Iris pigment epithelial cell (primary cell): ENCODE measurements around the gene NOTUM.
"Not testable (repeated sequence)": the region's sequence is repeated elsewhere in the genome, so short reads cannot be mapped to it uniquely, and the experiment has no call there.

Experiments
- DNase-seq: peaks from one replicate; pipeline ENCODE4 v3.0.0-alpha.2; 2011; ENCODE audit warnings: low read depth

The NOTUM gene

GRCh38 chr17:81996232-81996756, 35.3 kb upstream of the NOTUM start:
- no peak for DNase-seq

- no peak for DNase-seq
Measured at GRCh38 chr17:81995463-81996231, 34.7 kb upstream of the NOTUM start.

GRCh38 chr17:81994593-81995462, 33.8 kb upstream of the NOTUM start:
- no peak for DNase-seq

GRCh38 chr17:81993729-81994592, 33.0 kb upstream of the NOTUM start:
- no peak for DNase-seq

GRCh38 chr17:81992306-81993102, 31.5 kb upstream of the NOTUM start:
- no peak for DNase-seq

- DNase-seq: peak; percentile 30
Measured at GRCh38 chr17:81991684-81992305, 30.8 kb upstream of the NOTUM start.

- no peak for DNase-seq
Measured at GRCh38 chr17:81990836-81991683, 30.1 kb upstream of the NOTUM start.

- no peak for DNase-seq
Measured at GRCh38 chr17:81987161-81987770, 26.3 kb upstream of the NOTUM start.

- DNase-seq: no peak
Measured at GRCh38 chr17:81986606-81987005, 25.6 kb upstream of the NOTUM start.

- no peak for DNase-seq
Measured at GRCh38 chr17:81984773-81985410, 23.9 kb upstream of the NOTUM start.

GRCh38 chr17:81983639-81984373, 22.8 kb upstream of the NOTUM start:
- no peak for DNase-seq

- no peak for DNase-seq
Measured at GRCh38 chr17:81983011-81983638, 22.1 kb upstream of the NOTUM start.

- DNase-seq: not testable (repeated sequence)
Measured at GRCh38 chr17:81981511-81981910, 20.5 kb upstream of the NOTUM start.

- DNase-seq: no peak
Measured at GRCh38 chr17:81980707-81981343, 19.8 kb upstream of the NOTUM start.

GRCh38 chr17:81980122-81980521, 19.1 kb upstream of the NOTUM start:
- no peak for DNase-seq

GRCh38 chr17:81978524-81979298, 17.7 kb upstream of the NOTUM start:
- DNase-seq: no peak
